HG03457 (cell line): ENCODE data around the gene GNG10.
"Not testable (repeated sequence)": the region's sequence is repeated elsewhere in the genome, so short reads cannot be mapped to it uniquely, and the experiment has no call there.

ENCODE experiments used
- ATAC-seq: cut with Tn5 transposase; IDR thresholded peaks from one replicate; pipeline ENCODE4 v1.9.1; 2021; ENCODE audit warnings: moderate number of reproducible peaks; ENCODE audit not compliant: unreplicated experiment

Gene GNG10

DNA sequence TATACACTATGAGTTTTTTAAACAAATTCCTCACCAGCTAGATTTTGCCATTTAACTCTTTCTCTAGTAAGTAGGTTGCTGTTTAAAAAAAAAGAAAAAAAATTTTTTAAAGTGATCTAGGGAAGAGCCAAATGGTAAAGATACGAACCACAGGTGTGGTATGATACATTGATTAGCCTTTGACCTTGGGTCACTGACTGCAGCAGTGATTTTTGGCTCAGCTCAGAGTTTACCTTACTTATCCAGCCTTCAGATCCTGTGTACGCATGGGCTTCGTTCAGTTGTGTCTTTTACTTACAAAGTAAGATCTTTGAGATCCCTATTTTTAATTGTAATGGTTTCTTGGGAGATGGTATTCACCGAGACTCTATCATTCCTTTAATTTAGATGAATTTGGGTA is 12.4 kb upstream of the GNG10 start:
- no peak for ATAC-seq

DNA sequence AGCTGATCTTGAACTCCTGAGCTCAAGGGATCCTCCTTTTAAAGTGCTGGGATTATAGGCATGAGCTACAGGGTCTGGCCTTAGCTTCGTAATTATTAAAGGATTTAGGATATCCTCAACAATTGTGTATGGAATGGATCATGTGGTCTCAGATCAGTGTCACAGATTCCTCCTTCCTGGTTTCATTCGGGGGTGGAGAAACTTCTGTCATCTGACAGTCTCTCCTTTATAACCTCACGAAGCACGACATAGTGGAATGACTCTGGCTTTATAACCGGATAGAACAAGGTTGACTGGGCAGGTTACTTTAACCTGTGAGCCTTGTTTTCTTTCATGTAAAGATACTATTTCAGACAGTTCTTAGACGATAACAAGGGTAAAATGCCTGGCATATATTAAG is 4.4 kb upstream of the GNG10 start:
- no peak for ATAC-seq

DNA sequence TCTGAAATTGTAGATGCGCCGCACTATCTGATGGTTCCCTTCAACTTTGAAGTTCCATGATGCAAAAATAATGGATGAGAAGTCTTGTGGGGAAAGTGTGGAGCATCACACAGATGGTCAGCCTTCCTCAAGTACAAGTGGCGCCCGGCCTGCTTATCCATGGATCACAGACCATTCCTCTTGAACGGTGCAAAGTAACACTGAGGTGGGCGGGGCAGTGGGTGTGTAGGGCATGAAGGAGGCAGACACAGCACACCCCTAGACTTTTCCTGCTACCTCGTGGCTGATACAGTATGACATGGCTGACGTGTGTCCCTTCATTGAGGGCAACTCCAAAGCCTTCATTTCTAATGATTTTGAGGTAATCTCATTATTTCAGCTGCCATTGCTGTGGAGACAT is 2.5 kb upstream of the GNG10 start:
- no peak for ATAC-seq

DNA sequence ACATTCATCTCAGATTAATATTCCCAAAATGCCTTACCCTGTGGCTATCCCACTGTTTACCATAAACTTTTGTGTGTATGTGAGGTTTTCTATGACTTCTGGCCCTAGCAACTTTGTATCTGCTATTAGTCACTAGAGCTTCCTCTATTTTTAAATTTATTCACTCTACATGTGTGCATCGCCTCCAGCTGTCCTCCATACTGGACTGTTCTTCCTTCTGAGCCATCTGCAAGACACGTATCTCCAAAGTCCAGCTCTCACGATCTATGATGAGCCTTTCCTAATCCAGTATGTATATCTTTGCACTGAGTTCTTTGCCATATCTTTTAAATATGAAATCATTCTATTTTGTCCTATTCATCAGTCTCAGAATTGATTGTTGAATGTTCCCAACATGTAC is 1.7 kb upstream of the GNG10 start:
- ATAC-seq: no peak

DNA sequence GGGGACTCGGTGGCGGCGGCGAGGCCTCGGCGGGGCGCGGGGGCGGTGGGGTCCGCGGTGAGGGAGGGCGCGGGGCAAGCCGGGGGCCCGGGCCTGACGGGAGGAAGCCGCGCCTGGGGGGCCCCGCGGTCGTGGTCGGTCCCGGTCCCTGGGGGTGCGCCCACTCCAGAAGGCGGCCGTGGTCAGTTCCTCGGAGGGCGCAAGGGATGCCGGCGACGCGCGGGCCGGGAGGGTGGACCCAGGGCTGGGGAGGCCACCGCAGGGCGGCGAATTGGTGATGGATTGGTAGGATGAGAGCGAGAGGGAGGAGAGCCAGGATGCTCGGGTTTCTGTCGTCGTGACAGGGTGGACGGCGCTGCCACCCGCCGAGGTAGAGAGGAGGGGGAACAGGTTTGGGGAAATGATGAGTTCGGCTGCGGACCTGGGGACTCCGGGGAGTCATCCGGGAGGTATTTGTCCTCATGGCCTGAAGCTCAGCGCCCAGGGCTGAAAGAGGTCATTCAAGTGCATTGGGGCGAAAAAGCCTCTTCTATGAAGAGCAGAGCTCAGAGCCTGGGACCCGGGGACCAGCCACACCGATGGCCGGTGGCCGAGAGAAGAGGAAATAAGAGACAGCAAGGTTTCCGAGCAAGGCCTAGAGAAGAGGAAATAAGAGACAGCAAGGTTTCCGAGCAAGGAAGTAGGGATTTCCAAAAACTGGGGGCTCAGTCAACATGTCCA is 557 bp downstream of the GNG10 start:
- peak; percentile 21 for ATAC-seq

DNA sequence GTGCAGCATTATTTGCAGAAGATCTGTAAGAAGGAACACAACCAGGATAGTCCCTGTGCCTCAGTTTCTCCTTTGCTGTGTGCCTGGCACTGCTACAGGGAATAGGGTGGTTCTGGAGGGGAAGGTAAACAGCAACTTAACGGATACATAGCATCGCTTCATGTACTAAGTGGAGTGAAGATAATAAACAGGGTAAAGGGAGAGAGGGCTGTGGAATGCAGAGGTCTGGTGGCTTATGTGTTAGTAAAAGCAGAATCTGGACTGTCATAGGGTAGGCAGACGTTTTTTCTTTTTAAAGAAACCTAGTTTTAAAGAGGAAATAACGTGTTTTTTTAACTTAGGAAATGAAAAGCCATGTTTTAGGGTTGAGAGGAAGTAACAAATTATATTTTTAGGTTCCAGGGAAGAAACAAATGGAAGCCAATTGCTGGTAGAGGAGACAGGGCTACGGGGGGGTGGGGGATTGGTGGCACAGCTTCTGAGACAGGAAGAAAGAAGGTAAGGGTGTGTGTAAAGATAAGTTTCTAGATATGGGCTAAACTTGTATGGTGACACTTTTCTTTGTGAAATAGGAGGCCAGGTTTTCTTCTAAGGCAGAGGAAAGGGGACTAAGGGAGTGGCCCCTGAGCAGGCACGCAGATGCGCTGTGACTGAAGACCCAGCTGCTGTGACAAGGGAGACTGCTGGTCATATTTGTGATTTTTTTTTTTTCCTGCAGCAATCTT is 1.3 kb downstream of the GNG10 start:
- ATAC-seq: no peak

DNA sequence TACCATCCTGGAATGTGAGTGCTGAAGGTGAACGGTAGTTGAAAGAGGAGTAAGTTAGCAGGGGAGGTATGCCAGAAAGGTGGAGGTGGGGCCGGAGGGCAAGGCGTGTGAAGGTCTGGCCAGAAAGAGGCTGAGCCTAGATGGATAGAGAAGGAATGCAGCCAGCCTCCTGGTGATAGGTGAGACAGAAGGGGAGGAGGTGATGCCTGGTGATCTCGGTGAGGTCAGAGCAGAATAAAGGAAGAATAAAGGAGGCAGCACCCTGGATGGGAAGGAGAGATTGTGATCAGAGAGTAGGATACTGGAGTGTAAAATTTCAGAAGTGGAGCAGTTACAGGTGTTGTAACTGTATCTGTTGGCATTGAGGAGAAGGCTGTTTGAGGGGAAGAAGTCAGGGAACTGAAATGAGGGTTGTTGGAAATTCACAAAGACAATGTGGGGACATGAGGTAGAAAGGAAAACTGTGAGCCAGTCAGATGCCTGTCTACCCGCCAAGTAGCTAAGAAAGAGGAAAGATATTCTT is 2.0 kb downstream of the GNG10 start:
- no peak for ATAC-seq

DNA sequence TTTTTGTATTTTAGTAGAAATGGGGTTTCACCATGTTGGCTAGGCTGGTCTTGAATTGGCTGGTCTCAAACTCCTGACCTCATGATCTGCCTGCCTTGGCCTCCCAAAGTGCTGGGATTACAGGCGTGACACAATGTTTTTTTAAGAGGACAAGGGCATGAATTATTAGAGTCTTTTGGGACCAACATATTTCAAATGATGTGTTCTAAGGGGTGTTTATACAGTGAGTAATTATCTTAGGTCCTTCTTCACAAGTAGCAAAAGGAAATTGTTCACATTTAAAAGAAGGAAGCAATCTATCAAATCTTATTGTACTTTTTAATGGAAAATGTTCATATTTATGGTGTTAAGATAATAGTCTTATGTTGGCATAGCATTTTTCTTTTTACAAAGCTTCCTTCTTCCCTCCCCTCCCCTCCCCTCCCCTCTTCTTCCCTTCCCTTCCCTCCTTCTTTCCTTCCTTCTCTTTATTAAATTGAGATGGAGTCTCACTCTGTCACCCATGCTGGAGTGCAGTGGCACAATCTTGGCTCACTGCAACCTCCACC is 6.7 kb downstream of the GNG10 start:
- no peak for ATAC-seq

DNA sequence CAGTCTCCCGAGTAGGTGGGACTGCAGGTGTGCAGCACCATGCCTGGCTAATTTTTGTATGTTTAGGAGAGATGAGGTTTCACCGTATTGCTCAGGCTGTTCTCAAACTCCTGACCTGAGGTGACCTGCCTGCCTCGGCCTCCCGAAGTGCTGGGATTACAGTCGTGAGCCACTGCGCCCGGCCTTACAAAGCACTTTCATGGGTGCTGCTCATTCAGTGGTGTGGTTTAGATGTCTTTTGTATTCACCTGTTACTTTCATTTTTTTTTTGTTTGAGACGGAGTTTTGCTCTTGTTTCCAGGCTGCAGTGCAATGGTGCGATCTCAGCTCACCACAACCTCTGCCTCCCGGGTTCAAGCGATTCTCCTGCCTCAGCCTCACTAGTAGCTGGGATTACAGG is 7.2 kb downstream of the GNG10 start:
- not testable (repeated sequence) for ATAC-seq

DNA sequence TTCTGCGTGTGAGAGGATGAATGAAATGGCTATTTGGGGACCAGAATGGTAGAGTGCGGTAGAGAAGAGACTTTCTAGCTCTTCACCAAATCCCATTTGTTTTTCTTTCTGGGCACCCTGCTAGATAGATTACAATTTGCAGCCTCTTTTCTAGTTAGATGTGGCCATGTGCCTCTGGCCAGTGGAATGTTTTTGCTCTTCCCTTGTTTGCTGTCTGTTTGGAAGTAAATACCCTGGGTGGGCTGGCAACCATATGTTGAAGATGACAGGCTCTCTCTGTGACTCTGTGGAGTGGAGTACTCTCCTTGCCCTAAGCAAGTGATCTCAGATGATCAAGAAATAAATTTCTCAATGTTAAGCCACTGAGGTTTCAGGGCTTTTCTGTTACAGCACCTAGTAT is 12.9 kb downstream of the GNG10 start:
- no peak for ATAC-seq

DNA sequence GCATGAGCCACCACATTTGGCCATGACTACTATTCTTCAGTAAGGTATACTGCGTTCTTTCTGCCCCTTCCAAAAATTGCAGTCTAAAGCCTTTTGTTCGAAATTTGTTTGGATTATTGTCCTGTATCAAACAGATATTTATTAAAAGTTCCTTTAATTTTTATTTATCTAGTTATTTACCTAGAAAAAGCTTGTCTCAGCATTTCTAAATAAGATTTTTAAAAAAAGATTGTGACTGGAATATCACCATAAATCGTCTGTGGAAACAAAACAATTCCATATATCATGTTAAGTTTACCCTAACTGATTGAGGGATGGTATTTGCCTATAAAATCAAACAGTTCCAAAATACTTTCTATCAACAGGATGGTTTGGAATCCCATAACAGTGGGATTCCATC is 14.7 kb downstream of the GNG10 start:
- no peak for ATAC-seq

DNA sequence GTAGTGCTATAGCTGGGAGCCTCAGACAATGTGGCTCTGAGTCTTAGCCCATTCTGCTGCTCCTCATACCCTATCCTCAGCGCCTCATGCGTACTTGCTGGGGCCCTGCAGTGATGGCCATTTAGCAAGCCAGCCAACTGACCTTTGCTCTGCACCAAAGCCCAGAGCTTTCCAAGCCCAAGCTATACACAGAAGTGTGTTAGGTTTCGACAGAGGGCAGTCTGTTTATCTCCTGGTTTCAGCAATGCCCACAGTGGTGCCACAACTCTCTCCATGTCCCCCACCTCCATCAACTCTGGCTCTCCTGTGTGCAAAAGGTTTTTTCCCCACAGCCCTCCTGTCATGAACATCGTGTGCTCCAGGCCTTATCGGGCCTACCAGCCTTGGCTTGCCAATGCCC is 16.9 kb downstream of the GNG10 start:
- ATAC-seq: no peak

DNA sequence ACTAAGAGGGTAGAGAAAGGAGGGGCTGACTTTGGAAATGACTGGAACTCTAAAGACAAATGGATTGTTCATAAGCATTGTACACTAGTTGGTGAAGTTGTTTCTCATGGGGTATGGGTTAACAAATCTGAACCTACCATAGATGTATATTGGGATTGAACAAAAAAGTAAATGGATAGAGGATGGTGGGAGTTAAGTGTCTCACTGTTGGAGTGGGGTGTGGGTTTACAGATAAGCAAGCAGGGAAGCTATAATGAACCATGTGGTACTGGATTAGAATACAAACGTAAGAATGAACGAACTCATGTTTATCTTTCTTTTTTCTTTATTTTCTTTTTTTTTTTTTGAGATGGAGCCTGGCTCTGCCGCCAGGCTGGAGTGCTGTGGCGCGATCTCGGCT is 17.8 kb downstream of the GNG10 start:
- ATAC-seq: no peak

DNA sequence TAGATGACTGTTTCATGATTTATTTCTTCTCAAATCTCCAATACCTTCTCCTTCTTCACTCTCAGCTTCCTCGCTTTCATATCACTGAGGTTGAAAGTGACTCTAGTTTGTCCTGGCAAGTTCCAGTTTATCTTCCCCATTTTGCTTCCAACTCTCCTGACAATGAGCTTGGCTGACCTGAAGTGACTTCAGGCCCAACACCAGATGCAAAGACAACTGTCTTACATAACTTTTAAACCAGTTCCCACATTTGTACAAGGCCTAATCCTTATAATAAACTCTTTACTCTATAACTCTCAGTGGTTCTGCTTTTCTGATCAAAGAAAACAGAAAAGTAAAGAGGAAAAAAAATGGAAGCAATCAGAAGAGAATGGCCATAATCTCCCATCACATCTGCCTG is 22.0 kb downstream of the GNG10 start:
- ATAC-seq: no peak

DNA sequence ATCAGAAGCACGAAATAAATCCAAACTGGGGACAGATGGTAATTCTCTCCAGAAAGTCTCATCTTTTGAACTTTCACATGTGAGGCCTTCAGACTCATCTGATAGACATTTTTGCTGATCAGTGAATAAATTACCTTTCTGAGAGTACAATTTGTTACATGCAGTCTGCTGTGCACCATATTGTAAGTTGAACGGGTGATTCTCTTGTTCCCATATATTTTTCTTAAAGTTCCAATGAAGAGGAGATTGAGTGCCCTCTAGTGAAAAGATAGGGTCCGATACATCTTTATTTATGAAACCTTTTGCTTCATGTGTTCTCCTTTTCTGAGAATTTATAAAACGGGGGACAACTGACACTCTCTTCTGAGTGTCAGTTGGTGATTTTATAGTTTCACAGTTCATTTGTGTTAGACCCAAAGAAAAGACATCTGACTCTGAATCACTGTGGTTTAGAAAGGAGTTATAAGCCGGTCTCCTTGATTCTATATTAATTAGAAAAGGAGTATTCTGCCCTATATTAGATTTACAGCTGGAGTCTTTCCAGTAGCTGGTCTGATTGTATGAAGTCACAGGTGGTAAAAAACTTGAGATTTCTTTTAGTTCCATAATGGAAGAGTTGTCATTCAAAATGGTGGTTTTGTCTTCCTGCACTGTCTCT is 30.4 kb downstream of the GNG10 start:
- ATAC-seq: no peak

DNA sequence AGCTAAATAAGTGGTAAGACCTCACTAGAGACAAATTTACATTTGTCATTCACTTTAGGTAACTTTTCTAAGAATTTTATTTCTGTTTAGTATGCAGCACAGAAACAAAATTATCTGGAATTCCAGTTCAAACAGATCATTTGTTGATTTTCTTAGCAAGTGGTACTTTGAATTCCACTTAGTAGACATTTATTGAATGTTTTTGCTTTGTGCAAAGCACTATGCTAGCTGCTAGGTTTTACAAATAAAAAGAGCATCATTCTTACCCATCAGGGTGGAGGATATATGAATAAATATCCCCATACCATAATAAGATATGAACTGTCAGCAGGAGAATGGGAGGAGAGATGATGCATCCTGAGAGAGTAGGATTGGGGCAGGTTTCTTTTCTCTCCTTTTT is 35.4 kb downstream of the GNG10 start:
- ATAC-seq: no peak

DNA sequence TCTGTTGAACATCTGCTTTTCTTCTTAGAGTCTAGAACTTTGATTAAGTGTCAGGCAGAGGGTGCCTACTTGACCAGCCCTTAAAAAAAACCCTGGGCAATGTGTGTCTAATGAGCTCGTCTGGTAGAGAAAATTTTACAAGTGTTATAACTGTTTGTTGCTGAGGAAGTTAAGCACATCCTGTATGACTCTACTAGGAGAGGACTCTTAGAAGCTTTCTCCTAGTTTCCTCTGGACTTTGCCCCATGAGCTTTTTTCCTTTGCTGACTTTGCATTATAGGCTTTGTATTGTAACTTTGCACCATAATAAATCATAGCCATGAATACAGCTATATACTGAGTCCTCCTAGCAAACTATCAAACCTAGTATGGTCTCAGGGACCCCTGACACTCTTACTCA is 39.4 kb downstream of the GNG10 start:
- ATAC-seq: no peak

DNA sequence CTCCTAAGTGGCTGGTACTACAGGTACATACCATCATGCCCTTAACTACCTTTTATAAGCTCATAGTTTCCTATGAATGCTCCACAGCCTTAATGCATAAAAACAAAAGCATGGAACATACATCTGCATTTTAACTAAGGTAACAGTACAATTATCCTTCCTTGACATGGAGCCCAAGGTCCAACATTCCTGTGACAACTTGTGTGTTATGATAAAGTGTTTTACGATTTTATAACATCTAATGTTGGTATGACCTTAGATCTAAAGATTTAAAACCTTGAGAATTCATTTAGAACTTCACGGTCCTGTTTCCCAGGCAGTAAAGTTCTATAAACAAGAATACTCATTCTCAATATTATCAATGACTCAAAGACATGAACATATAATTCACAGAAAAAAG is 43.1 kb downstream of the GNG10 start:
- ATAC-seq: no peak

DNA sequence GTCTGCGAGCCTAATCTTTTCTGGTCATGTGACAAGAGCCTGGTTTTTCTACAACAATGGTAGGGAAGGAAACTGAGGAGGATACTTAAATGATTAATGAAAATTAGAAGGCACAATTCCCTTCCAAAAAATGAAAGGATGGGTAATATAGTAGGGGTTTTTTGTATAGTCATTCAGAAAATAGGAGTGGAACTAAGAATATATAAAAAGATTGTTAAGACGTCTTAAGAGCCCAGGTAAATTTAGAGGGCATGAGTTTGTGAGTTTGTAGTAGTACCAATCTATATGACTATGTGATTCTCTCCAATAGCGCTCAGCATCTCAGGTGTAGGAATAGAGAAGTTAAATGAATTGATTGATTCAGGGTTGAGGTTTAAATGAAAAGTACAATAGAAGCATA is 50.1 kb downstream of the GNG10 start:
- no peak for ATAC-seq

DNA sequence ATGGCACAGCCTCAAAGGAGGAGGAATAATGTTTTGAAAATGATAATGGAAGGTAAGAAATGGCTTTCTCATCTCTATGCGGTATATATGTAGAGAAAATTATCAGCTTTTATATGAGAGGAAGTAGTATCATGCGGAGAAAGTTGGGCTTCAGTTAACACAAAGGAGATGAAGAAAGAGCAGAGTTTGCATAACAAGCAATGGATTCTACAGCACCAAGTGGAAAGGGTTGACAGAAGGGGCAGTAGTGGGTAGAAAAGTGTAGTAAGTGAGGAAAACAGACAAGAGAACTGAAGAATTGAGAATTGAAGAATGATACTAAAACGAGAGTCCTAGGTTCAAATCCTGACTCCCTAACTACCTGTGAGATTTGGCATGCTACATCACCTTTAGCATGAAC is 51.0 kb downstream of the GNG10 start:
- ATAC-seq: no peak

DNA sequence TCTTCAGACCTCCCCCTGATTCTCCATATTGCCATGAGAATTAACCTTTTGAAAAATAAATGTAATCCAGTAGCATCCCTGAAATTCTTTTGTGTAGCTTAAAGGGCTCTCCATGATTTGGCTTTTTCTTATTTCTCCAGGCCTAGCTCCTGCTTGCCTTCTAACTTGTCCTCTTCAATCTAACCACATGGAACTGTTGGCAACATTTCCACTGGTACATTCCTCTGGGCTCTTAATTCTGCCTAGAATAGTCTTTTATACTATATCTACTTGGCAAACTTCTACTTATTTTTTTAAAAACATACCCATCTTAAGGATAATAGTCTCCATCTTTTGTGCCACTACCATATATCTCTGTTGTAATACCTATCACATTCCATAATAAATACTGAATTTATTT is 54.1 kb downstream of the GNG10 start:
- ATAC-seq: no peak

DNA sequence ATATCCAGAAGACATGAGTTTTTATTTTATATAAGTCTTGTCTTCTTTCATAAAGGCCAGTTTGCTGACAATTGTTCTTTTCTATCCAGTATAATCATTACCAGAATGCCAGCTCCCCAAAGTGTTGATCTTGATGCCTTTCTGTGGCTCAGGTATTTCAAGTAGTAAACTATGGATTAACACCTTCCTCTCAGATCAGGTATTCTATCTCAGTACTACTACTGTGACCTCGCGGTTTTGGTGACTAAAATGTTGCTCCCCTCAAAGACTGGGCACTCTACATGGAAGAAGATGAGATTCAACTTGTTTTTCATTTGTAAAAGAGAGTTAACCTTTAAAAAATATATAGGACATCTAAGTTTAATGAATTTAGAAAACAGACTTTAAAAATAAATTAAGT is 58.1 kb downstream of the GNG10 start:
- no peak for ATAC-seq
